ACHN (cell line): Measurements from ENCODE around the gene ACOT4.
"Not testable (repeated sequence)": the region's sequence is repeated elsewhere in the genome, so short reads cannot be mapped to it uniquely, and the experiment has no call there.

Experiments used
- DNase-seq: peaks from one replicate; pipeline ENCODE4 v3.0.0-alpha.2; 2015
- in situ Hi-C: cut with HindIII; loops from 2 replicates; pipeline ENCODE4 v1.10.0; 2017; ENCODE audit warnings: low sequenced_read_pairs, low pct_ligation_motif_present, low pct_unique_long_range_greater_than_20kb

ACOT4 gene, protein sequence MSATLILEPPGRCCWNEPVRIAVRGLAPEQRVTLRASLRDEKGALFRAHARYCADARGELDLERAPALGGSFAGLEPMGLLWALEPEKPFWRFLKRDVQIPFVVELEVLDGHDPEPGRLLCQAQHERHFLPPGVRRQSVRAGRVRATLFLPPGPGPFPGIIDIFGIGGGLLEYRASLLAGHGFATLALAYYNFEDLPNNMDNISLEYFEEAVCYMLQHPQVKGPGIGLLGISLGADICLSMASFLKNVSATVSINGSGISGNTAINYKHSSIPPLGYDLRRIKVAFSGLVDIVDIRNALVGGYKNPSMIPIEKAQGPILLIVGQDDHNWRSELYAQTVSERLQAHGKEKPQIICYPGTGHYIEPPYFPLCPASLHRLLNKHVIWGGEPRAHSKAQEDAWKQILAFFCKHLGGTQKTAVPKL

DNA sequence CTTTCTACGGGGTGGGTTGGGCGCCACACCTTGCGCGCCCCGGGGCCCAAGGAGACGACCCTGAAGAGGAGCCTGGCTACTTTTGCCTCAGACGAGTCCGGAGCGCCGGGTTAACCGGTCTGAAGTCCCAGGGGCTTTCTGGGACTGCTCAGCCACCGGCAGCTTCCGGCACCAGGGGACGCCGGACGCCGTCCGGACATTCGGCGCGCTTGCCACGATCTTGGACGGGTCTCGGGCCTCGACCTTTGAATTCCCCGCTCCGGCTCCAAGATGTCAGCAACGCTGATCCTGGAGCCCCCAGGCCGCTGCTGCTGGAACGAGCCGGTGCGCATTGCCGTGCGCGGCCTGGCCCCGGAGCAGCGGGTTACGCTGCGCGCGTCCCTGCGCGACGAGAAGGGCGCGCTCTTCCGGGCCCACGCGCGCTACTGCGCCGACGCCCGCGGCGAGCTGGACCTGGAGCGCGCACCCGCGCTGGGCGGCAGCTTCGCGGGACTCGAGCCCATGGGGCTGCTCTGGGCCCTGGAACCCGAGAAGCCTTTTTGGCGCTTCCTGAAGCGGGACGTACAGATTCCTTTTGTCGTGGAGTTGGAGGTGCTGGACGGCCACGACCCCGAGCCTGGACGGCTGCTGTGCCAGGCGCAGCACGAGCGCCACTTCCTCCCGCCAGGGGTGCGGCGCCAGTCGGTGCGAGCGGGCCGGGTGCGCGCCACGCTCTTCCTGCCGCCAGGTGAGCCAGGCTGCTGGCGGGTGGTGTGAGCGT, at the start of gene ACOT4:
Gene ACOT4, plus strand, starts transcription at position 184 of the 760 bp plus-strand sequence. Its CDS starts 87 bp downstream, at position 271.
- in situ Hi-C loops = no loop called here
- DNase-seq = peak; percentile 17

DNA sequence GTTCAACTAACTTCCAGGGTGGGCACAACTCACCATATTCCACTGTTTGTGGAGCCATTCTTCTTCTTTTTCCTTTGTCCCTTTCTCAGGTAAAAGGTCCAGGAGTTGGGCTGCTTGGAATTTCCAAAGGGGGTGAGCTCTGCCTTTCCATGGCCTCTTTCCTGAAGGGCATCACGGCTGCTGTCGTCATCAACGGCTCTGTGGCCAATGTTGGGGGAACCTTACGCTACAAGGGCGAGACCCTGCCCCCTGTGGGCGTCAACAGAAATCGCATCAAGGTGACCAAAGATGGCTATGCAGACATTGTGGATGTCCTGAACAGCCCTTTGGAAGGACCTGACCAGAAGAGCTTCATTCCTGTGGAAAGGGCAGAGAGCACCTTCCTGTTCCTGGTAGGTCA, 48.7 kb upstream of the ACOT4 start:
- DNase-seq, in situ Hi-C loops: not testable (repeated sequence)

DNA sequence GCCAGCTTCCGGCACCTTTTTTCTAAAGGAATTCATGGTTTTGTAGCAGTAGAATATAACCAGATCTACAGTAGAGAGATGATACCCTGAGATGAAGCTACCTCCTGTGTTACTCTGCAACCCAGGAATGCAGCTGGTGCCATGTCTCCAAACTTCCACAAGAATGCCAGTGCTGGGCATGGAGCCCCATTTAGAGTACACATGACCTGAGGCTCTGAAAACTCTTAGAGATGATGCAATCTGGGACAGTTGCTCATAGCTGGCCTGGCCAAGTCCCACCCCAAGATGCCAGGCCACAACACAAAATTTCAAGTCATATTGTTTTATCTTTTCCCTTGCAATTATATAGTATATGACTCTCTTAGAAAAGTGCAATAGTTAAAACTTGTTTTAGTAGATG, 46.3 kb upstream of the ACOT4 start:
- DNase-seq, in situ Hi-C loops: not testable (repeated sequence)

DNA sequence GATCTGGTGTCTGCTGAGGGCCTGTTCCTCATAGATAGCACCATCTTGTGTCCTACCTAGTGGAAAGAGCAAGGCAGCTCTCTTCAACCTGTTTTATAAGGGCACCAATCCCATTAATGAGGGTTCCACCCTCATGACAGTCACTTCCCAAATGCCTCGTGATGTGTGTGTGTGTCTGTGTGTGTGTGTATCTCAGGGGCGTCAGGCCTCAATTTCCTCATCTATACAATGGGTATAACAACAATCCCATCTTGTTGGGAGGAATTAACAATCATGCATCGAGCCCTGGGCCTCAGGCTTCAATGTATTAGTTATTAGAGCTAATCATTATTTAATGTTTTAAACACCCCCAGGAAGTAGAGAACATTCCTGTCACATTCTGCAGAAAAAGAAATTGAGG, 42.6 kb upstream of the ACOT4 start:
- in situ Hi-C loops = not testable (repeated sequence)

DNA sequence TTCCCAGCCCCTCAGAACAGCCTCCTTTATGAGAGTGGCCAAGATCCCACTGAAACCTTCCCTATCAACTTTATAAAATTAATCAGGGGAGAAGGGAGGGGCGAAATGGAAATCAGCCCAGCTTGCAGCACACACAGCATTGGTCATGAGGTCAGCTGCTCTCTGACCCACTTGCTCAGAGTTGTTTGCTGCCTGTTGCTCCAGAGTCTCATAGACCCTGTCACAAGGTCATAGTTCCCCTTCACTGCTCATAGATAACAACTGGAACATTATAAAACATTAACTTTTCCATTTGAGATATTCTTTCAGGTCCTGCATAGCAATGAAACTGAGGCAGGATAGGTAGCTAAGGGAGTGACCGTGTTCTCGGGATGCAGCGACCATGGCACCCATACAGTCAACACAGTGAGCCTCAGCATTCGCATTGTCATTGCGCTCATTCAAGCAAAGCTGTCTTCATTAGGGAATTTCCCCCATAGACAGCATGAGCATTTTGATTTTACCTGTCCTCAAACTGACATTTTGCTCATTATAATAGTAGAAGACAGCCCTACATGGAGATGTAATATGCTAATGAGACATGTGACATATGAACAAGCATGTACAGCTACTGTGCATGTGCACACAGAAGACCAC, 41.7 kb upstream of the ACOT4 start:
- in situ Hi-C loops, DNase-seq: not testable (repeated sequence)

More for the DNA sequence above, 42.6 kb upstream of the ACOT4 start:
- not testable (repeated sequence) for DNase-seq

DNA sequence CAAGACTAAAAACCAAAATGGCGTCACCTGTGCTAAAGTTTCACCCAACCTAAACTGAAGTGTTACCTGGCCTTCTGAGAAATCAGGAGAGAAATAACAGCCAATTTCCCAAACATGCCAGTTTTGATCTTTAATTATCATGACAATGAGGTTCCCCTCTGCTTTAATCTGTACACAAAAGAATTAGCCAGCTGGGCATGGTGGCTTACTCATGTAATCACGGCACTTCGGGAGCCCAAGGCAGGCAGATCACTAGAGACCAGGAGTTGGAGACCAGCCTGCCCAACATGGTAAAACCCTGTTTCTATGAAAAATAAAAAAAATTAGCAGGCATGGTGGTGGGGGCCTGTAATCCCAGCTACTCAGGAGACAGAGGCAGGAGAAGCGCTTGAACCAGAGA, 37.8 kb upstream of the ACOT4 start:
- no peak for DNase-seq
- in situ Hi-C loops = no loop called here

DNA sequence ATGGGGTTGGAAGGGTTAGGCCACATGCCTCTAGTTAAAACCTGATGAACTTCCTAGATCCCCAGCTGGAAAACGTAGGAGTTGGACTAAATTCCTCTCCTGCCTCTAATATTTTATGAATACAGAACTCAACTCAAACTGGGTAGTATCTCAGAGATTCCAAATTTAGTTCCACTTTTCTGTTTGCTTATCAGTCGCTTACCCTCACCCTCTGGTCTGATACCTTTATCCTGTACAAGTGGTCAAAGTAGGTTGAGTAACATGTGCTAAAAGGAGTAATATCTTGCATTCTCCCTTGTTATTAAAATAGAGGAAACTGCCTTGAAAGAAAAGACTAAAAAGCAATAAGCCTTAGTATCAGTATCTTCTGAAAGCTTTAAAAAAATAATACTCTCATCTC, 34.5 kb upstream of the ACOT4 start:
- DNase-seq, in situ Hi-C loops: not testable (repeated sequence)

DNA sequence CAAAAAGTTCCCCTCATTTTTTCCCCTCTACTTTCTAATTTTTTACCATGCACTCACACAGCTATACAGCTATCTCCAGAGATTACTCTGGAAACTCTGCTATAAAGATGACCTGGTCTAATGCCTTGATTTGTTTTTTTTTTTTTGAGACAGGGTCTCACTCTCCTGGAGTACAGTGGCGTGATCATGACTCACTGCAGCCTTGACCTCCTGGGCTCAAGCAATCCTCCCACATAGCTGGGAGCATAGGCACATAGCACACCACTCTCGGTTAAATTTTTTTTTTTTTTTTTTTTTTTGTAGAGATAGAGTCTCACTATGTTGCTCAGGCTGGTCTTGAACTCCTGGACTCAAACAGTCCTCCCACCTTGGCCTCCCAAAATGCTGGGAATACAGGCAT, 33.4 kb upstream of the ACOT4 start:
- in situ Hi-C loops, DNase-seq: not testable (repeated sequence)

DNA sequence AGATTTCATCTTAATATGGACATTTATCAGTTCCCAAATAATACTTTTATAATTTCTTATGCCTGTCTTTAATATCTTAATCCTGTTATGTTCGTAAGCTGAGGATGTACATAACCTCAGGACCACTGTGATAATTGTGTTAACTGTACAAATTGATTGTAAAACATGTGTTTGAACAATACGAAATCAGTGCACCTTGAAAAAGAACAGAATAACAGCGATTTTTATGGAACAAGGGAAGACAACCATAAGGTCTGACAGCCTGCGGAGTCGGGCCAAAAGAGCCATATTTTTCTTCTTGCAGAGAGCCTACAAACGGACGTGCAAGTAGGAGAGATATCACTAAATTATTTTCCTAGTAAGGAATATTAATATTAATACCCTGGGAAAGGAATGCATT, 29.4 kb upstream of the ACOT4 start:
- DNase-seq, in situ Hi-C loops: not testable (repeated sequence)

DNA sequence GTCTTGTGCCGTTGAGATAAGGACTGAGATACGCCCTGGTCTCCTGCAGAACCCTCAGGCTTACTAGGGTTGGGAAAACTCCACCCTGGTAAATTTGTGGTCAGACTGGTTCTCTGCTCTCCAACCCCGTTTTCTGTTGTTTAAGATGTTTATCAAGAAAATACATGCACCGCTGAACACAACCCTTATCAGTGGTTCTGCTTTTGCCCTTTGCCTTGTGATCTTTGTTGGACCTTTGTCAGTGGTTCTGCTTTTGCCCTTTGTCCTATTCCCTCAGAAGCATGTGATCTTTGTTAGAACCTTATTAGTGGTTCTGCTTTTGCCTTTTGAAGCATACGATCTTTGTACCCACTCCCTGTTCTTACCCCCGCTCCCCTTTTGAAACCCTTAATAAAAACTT, 29.0 kb upstream of the ACOT4 start:
- DNase-seq, in situ Hi-C loops: not testable (repeated sequence)

DNA sequence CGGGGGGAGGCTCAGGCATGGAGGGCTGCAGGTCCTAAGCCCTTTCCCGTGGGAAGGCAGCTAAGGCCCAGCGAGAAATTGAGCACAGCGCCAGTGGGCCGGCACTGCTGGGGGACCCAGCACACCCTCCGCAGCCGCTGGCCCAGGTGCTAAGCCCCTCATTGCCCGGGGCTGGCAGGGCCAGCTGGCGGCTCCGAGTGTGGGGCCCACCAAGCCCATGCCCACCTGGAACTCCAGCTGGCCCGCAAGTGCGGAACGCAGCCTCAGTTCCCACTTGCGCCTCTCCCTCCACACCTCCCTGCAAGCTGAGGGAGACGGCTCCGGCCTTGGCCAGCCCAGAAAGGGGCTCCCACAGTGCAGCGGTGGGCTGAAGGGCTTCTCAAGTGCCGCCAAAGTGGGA, 25.2 kb upstream of the ACOT4 start:
- DNase-seq, in situ Hi-C loops: not testable (repeated sequence)

DNA sequence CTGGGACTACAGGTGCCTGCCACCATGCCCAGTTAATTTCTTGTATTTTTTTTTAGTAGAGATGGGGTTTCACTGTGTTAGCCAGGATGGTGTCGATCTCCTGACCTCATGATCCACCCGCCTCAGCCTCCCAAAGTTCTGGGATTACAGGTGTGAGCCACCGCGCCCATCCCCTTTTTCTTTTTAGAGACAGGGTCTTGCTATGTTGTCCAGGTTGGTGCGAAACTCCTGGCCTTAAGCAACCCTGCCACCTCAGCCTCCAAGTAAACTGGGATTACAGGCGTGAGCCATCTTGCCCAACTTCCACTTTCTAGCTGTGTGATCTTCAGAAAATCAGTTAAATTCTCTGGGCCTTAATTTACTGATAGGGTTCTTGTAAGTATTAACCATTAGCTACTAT, 24.7 kb upstream of the ACOT4 start:
- DNase-seq, in situ Hi-C loops: not testable (repeated sequence)

DNA sequence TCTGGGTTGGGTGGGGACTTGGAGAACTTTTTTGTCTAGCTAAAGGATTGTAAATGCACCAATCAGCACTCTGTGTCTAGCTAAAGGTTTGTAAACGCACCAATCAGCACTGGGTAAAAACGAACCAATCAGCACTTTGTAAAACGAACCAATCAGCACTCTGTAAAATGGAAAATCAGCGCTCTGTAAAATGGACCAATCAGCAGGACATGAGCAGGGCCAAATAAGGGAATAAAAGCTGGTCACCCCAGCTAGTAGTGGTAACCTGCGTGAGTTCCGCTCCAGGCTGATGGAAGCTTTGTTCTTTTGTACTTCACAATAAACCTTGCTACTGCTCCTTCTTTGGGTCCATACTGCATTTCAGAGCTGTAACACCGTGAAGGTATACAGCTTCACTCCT, 24.3 kb upstream of the ACOT4 start:
- in situ Hi-C loops = no loop called here

DNA sequence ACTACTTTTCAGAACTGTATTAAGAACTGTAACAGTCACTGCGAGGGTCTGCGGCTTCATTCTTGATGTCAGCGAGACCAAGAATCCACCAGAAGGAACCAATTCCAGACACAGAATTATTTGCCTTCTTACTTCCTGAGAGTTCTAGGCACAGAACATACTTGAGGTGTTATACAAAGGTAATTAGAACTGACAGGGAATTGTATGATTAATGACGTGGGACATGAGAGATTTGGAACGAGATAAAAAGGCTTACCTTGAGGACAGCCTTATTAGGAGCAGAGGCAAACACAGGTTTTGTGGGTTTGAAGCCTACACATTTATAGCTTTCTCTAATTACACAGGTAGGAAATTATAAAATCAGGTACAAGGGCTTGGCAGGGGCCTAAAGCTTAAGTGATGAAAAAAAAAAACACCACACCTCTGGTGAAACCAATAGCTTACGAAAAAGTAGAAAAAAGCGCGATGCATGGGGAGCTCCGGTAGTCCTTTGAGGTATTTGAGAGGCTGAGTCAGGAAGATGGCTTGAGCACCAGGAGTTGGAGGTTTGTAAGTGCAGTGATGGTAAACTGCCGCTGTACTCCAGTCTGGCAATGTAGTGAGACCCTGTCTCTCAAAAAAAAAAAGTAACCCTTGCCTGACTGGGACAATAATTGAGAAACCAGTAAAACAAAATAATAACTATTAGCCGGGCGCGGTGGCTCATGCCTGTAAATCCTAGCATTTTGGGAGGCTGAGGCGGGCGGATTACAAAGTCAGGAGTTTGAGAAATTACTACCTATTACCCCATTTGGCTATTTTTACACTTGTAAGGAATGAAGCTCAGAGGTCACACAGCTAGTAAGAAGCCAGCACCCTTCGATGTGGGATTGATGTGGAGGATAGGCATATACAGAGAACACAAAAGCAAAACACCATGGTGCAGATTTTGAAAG, 23.5 kb upstream of the ACOT4 start:
- peak; percentile 41 for DNase-seq
- in situ Hi-C loops = no loop called here

More for the DNA sequence above, 24.3 kb upstream of the ACOT4 start:
- DNase-seq = no peak

DNA sequence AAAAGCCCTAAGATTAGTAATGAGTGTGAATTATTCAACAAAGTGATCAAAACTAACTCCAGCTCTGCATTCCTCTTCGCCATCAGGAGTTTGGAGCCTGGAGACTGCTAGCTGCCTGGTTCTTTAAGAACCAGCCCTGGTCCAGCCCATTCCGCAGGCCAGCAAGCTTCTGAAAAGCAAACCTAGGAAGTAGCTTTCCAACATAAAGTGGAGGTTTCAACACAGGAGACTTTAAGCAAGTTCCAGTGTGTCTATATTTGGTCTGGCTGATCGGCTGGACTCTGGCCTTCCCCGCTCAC, 22.8 kb upstream of the ACOT4 start:
- not testable (repeated sequence) for DNase-seq

DNA sequence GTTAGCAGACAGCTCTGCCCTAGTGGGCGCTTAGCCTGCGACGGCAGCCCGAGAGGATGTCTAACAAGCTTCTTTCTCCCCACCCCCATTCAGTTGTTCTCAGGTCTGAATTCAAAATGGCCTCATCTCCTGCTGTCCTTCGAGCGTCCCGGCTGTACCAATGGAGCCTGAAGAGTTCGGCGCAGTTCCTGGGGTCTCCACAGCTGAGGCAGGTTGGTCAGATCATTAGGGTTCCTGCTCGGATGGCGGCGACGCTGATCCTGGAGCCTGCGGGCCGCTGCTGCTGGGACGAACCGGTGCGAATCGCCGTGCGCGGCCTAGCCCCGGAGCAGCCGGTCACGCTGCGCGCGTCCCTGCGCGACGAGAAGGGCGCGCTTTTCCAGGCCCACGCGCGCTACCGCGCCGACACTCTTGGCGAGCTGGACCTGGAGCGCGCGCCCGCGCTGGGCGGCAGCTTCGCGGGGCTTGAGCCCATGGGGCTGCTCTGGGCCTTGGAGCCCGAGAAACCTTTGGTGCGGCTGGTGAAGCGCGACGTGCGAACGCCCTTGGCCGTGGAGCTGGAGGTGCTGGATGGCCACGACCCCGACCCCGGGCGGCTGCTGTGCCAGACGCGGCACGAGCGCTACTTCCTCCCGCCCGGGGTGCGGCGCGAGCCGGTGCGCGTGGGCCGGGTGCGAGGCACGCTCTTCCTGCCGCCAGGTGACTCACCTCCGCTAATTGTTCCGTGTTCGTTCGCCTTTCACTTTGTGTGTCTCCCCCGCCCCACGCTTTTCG, 22.3 kb upstream of the ACOT4 start, which contains the start of gene ACOT2:
Gene ACOT2, plus strand, starts transcription at position 29 of the 774 bp plus-strand sequence. Its CDS starts 28 bp downstream, at position 57.
- DNase-seq = peak; percentile 85
- in situ Hi-C loops = not testable (repeated sequence)

More for the DNA sequence above, 22.8 kb upstream of the ACOT4 start:
- in situ Hi-C loops = not testable (repeated sequence)

DNA sequence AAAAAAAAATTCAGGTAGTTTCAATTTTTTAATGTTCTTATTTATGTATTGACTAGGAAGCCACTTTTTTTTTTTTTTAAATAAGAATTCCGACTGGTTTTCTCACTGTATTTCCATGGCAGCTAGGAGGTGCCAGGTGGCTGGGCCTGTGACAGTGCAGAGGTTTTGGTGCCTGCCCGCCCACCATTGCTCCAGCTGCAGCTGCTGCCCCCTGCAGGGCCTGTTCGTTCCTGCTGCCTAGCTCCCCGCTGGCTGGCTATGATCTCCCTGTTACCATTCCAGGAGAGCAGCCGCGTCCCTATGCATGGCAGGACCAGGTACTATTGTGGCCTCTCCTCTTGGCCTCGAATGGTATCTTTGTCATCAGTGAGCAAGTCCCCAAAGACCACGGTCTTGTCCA, 20.8 kb upstream of the ACOT4 start:
- in situ Hi-C loops = not testable (repeated sequence)
- peak; percentile 30 for DNase-seq
